ENCODE data around the gene CAVIN1.

The CAVIN1 gene

GRCh38 chr17:42399121-42399520, 23.9 kb downstream of the CAVIN1 start:
- TF ChIP-seq SIN3A (IDR thresholded peaks at IDR 0.05; ENCODE audit: borderline replicate concordance, insufficient read depth, low read length), result no peak
- TF ChIP-seq POLR2AphosphoS5 (IDR thresholded peaks at IDR 0.05; ENCODE audit: low read depth, low read length), result no peak
- no peak for TF ChIP-seq FOXP2 (optimal IDR thresholded peaks at IDR 0.05; ENCODE audit: borderline replicate concordance, extremely low read depth, extremely low read length, insufficient read depth)
- TF ChIP-seq REST (IDR thresholded peaks at IDR 0.05; ENCODE audit: insufficient read depth in 1 of 2, low read depth in 2 of 2, low read length in 2 of 2), result no peak
- TF ChIP-seq TAF1 (IDR thresholded peaks at IDR 0.05; ENCODE audit: borderline replicate concordance, insufficient read depth, low read length), result no peak

GRCh38 chr17:42394838-42395237, 28.2 kb downstream of the CAVIN1 start:
- TF ChIP-seq REST (IDR thresholded peaks at IDR 0.05; ENCODE audit: insufficient read depth in 1 of 2, low read depth in 2 of 2, low read length in 2 of 2) (no peak), TAF1 (IDR thresholded peaks at IDR 0.05; ENCODE audit: borderline replicate concordance, insufficient read depth, low read length) (no peak), SIN3A (IDR thresholded peaks at IDR 0.05; ENCODE audit: borderline replicate concordance, insufficient read depth, low read length) (no peak), FOXP2 (optimal IDR thresholded peaks at IDR 0.05; ENCODE audit: borderline replicate concordance, extremely low read depth, extremely low read length, insufficient read depth) (no peak), POLR2AphosphoS5 (IDR thresholded peaks at IDR 0.05; ENCODE audit: low read depth, low read length) (no peak)

GRCh38 chr17:42392692-42393415, 30.2 kb downstream of the CAVIN1 start:
- TF ChIP-seq REST (IDR thresholded peaks at IDR 0.05; ENCODE audit: insufficient read depth in 1 of 2, low read depth in 2 of 2, low read length in 2 of 2) (no peak), POLR2AphosphoS5 (IDR thresholded peaks at IDR 0.05; ENCODE audit: low read depth, low read length) (no peak), FOXP2 (optimal IDR thresholded peaks at IDR 0.05; ENCODE audit: borderline replicate concordance, extremely low read depth, extremely low read length, insufficient read depth) (no peak), SIN3A (IDR thresholded peaks at IDR 0.05; ENCODE audit: borderline replicate concordance, insufficient read depth, low read length) (no peak), TAF1 (IDR thresholded peaks at IDR 0.05; ENCODE audit: borderline replicate concordance, insufficient read depth, low read length) (no peak)

- TF ChIP-seq SIN3A (IDR thresholded peaks at IDR 0.05; ENCODE audit: borderline replicate concordance, insufficient read depth, low read length), result no peak
- TF ChIP-seq FOXP2 (optimal IDR thresholded peaks at IDR 0.05; ENCODE audit: borderline replicate concordance, extremely low read depth, extremely low read length, insufficient read depth), result no peak
- no peak for TF ChIP-seq TAF1 (IDR thresholded peaks at IDR 0.05; ENCODE audit: borderline replicate concordance, insufficient read depth, low read length)
- no peak for TF ChIP-seq REST (IDR thresholded peaks at IDR 0.05; ENCODE audit: insufficient read depth in 1 of 2, low read depth in 2 of 2, low read length in 2 of 2)
- TF ChIP-seq POLR2AphosphoS5 (IDR thresholded peaks at IDR 0.05; ENCODE audit: low read depth, low read length), result no peak
These were observed 33.2 kb downstream of the CAVIN1 start for GRCh38 chr17:42389899-42390298.
